ENCODE data around the gene EFCC1. TPM values are rescaled to one million over a fixed set of nuclear protein-coding genes. Genes with fewer than 3 reads are reported as not detected.
"Not testable (repeated sequence)": the region's sequence is repeated elsewhere in the genome, so short reads cannot be mapped to it uniquely, and the experiment has no call there.

EFCC1 gene
- total RNA-seq, 1 donor = not detected

GRCh38 chr3:129085165-129085715 is 84.1 kb downstream of the EFCC1 start:
- no peak for DNase-seq (ENCODE audit: low read depth)
- TF ChIP-seq, protein P1, sequence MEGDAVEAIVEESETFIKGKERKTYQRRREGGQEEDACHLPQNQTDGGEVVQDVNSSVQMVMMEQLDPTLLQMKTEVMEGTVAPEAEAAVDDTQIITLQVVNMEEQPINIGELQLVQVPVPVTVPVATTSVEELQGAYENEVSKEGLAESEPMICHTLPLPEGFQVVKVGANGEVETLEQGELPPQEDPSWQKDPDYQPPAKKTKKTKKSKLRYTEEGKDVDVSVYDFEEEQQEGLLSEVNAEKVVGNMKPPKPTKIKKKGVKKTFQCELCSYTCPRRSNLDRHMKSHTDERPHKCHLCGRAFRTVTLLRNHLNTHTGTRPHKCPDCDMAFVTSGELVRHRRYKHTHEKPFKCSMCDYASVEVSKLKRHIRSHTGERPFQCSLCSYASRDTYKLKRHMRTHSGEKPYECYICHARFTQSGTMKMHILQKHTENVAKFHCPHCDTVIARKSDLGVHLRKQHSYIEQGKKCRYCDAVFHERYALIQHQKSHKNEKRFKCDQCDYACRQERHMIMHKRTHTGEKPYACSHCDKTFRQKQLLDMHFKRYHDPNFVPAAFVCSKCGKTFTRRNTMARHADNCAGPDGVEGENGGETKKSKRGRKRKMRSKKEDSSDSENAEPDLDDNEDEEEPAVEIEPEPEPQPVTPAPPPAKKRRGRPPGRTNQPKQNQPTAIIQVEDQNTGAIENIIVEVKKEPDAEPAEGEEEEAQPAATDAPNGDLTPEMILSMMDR (IDR thresholded peaks at IDR 0.05; ENCODE audit: insufficient read depth, low read length) = no peak
- no peak overlapping the region for H3K4me3 ChIP-seq (ENCODE audit: low read depth, low read length)

GRCh38 chr3:129085818-129086217 is 84.7 kb downstream of the EFCC1 start:
- DNase-seq (ENCODE audit: low read depth) = no peak
- TF ChIP-seq, protein P1 (IDR thresholded peaks at IDR 0.05; ENCODE audit: insufficient read depth, low read length) = no peak
- no peak overlapping the region for H3K4me3 ChIP-seq (ENCODE audit: low read depth, low read length)

DNA sequence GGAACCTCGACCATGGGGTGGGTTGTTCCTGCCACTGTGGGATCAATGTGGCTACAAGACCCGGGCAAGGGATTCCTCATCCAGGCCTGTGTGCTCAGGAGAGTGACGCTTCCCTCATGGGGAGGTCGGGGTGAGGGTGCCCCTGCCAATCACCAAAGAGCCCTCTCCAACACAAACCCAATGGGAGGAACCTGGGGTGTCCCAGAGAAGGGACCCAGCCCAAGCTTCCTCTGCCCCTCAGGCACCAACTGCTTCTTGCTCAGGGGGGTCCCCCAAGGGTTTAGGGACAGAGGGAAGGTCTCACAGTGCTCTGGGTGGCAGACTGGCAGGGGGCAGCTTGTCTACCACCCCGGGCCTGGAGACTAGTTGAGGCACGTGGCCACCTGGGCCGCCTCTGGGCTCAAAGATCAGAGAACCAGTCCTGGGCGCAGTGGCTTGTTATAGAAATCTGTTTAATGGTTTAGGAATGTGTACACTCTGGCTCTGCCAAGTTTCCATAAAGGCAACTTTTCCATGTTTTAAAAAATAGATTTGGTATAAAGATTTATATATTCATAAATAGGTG is 86.1 kb downstream of the EFCC1 start:
- DNase-seq (ENCODE audit: low read depth) = peak; percentile 52
- no peak overlapping the region for H3K4me3 ChIP-seq (ENCODE audit: low read depth, low read length)
- TF ChIP-seq, protein P1 (IDR thresholded peaks at IDR 0.05; ENCODE audit: insufficient read depth, low read length) = no peak

GRCh38 chr3:129087904-129088303 is 86.8 kb downstream of the EFCC1 start:
- H3K4me3 ChIP-seq (ENCODE audit: low read depth, low read length) = not testable (repeated sequence)
- DNase-seq (ENCODE audit: low read depth) = peak; percentile 62

- not testable (repeated sequence) for DNase-seq (ENCODE audit: low read depth)
These were observed 87.2 kb downstream of the EFCC1 start for GRCh38 chr3:129088312-129088711.

More at GRCh38 chr3:129088312-129088711, 87.2 kb downstream of the EFCC1 start:
- H3K4me3 ChIP-seq (ENCODE audit: low read depth, low read length) = not testable (repeated sequence)

Other genes starting within 250 kb of the EFCC1 start
- gene ACAD9, start 121.7 kb upstream of the EFCC1 start, total RNA-seq (ENCODE audit: low replicate concordance) = 40.9 and 46.0 TPM in 2 replicates
- 0.49 TPM in 1 of 2 replicates, not detected in the other for gene CFAP92, start 7.2 kb upstream of the EFCC1 start, total RNA-seq (ENCODE audit: low replicate concordance)
- not detected in 2 replicates for gene GP9, start 59.5 kb downstream of the EFCC1 start, total RNA-seq (ENCODE audit: low replicate concordance)
- 2.5 and 5.1 TPM in 2 replicates for gene RAB43, start 120.5 kb downstream of the EFCC1 start, total RNA-seq (ENCODE audit: low replicate concordance)
- gene ISY1, start 159.8 kb downstream of the EFCC1 start, total RNA-seq (ENCODE audit: low replicate concordance) = 20.6 and 51.0 TPM in 2 replicates
- gene CNBP, start 182.6 kb downstream of the EFCC1 start, total RNA-seq (ENCODE audit: low replicate concordance) = 286 and 295 TPM in 2 replicates
- gene COPG1, start 248.3 kb downstream of the EFCC1 start, total RNA-seq (ENCODE audit: low replicate concordance) = 235 and 371 TPM in 2 replicates